SJCRH30 (cell line): Measurements from ENCODE around the gene ABCA2. TPM values are rescaled to one million over a fixed set of nuclear protein-coding genes. Genes with fewer than 3 reads are reported as not detected.
A peak's percentile ranks its signal among the peaks of the same experiment; 100 is the strongest.

ENCODE experiments used
- DNase-seq, 2 experiments: peaks; one replicate each; pipeline ENCODE4 v3.0.0-alpha.2; 2015 to 2020
- H3K27ac ChIP-seq: fragments of 250-450 bp; sonication (Bioruptor Pico); 2 replicates; pipeline ENCODE4 v1.5.1; 2020; ENCODE audit warnings: mild to moderate bottlenecking, moderate library complexity
- H3K27me3 ChIP-seq: fragments of 250-450 bp; sonication (Bioruptor Pico); 2 replicates; pipeline ENCODE4 v1.5.1; 2020; ENCODE audit warnings: mild to moderate bottlenecking, moderate library complexity
- H3K36me3 ChIP-seq: fragments of 250-450 bp; sonication (Bioruptor Pico); 2 replicates; pipeline ENCODE4 v1.5.1; 2020; ENCODE audit warnings: mild to moderate bottlenecking, moderate library complexity
- H3K4me1 ChIP-seq: fragments of 250-450 bp; sonication (Bioruptor Pico); 2 replicates; pipeline ENCODE4 v1.5.1; 2020; ENCODE audit warnings: mild to moderate bottlenecking, moderate library complexity
- H3K4me3 ChIP-seq: fragments of 250-450 bp; sonication (Bioruptor Pico); 2 replicates; pipeline ENCODE4 v1.5.1; 2020; ENCODE audit warnings: mild to moderate bottlenecking, moderate library complexity
- H3K9me3 ChIP-seq: fragments of 250-450 bp; sonication (Bioruptor Pico); replicated peaks from 2 replicates; pipeline ENCODE4 v1.5.1; 2020; ENCODE audit warnings: mild to moderate bottlenecking, moderate library complexity
- total RNA-seq: library from RNA; depleted of rRNA; stranded (reverse); fragments of >200 nt; shearing (Covaris generic); gene quantifications from 2 replicates; pipeline ENCODE4 v1.2.3, GENCODE V29; 2014

The ABCA2 gene
- total RNA-seq, 1 experiment from 2014 or later = 4.0 TPM

DNA sequence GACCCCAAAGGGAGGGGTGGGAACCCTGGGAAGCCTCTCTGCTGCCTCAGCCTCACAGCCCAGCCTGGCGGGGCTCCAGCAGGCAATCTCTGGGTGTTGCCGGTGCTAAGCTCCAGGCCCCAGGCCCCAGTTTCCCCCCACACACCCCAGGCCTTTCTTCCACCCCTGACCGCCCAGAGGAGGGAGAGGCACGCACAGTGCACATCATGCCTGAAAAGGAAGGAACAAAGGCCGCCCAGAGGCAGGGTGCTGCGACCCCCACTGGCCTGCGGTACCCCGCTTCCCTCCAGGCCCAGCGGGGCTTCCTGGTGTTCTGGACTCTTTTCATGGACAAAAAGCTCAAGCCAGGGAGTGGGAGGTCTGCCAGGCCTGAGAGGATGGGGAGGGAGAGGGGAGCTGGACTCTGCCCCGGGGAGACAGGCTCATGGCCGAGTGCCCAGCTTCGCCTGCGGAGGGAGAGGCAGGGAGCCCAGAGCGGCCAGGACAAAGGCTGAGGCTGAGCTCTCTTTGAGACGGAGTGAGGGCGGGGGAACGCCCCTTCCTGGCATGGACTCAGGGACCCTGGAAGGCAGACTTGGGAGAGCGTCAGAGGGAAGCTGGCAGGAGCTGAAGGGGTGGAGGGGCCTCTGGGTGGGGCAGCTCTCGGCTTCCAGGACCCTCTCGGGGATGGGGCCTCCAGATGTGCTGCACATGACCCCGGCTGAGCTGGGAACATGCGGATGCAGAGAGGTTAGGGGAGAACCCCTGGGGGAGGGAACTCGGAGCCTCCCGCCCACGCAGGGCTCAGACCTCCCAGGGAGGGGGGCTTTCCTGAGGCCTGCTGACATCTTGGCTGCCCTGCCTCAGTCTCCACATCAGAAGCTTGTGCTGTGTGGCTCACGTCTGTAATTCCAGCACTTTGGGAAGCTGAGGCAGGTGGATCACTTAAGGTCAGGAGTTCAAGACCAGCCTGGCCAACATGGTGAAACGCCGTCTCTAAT is 27.6 kb upstream of the ABCA2 start:
- Histone ChIP-seq H3K4me1 (peaks cover 55% of the 10 kb centered on the region), H3K36me3 (no peaks in the 10 kb centered on the region), H3K4me3 (peak overlapping the region; percentile 33), H3K27ac (peak overlapping the region; percentile 80), H3K27me3 (no peaks in the 10 kb centered on the region), H3K9me3 (no peaks in the 10 kb centered on the region)
- DNase-seq = peak; percentile 97 to 98

GRCh38 chr9:137054932-137055384 is 26.9 kb upstream of the ABCA2 start:
- no peak for DNase-seq
- H3K4me1 ChIP-seq = peaks cover 52% of the 10 kb centered on the region
- no peaks in the 10 kb centered on the region for H3K36me3 ChIP-seq
- no peaks in the 10 kb centered on the region for H3K27me3 ChIP-seq
- no peaks in the 10 kb centered on the region for H3K9me3 ChIP-seq
- H3K4me3 ChIP-seq = peak overlapping the region; percentile 33
- H3K27ac ChIP-seq = peak overlapping the region; percentile 80

GRCh38 chr9:137053944-137054931 is 26.2 kb upstream of the ABCA2 start, which contains the start of gene ENTPD2:
ENTPD2 (minus strand) TSS chr9:137054061; CDS start chr9:137053997, 64 bp downstream.
- no peaks in the 10 kb centered on the region for H3K9me3 ChIP-seq
- H3K27ac ChIP-seq = peak within 1 kb of the TSS; percentile 80
- H3K4me1 ChIP-seq = peaks cover 49% of the 10 kb centered on the region
- no peaks in the 10 kb centered on the region for H3K36me3 ChIP-seq
- DNase-seq = peak in 1 of 2 experiments; percentile 43
- peak within 1 kb of the TSS; percentile 33 for H3K4me3 ChIP-seq
- H3K27me3 ChIP-seq = no peaks in the 10 kb centered on the region

- DNase-seq = no peak
- no peaks in the 10 kb centered on the region for H3K9me3 ChIP-seq
- peaks cover 39% of the 10 kb centered on the region for H3K4me1 ChIP-seq
- H3K27ac ChIP-seq = no peak overlapping the region
- H3K4me3 ChIP-seq = no peak overlapping the region
- H3K27me3 ChIP-seq = no peaks in the 10 kb centered on the region
- H3K36me3 ChIP-seq = no peaks in the 10 kb centered on the region
Observed at GRCh38 chr9:137052998-137053943, 25.2 kb upstream of the ABCA2 start.

- Histone ChIP-seq H3K9me3 (no peaks in the 10 kb centered on the region), H3K27me3 (no peaks in the 10 kb centered on the region), H3K4me3 (no peak overlapping the region), H3K4me1 (peaks cover 32% of the 10 kb centered on the region), H3K36me3 (no peaks in the 10 kb centered on the region), H3K27ac (no peak overlapping the region)
- no peak for DNase-seq
Observed at GRCh38 chr9:137052293-137052692, 24.3 kb upstream of the ABCA2 start.

DNA sequence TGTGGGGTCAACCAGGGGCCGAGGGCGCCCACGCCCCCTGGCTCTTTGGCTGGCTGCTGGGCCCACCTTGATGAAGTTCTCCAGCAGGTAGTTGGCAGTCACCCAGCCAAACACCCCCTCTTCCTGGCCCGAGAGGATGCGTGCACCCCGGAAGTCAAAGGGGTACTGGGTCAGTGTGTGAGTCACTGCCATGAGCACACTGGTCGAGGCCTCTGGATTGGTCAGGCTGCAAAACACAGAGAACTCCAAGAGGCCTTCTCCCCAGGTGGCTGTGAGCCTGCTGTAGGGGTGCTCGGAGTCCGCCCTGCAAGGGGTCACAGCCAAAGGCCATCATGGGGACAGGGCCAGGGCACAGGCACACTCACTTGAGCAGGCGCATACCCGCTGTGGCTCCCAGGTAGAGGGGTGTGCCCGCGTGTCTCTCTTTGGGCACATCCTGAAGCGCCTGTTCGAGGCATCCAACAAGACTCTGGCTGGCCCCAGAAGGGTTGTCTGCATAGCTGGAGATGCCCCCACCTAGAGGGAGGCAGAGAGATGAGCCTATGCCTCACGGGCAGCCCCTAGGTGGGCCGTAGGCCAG is 23.2 kb upstream of the ABCA2 start:
- no peak overlapping the region for H3K27ac ChIP-seq
- no peaks in the 10 kb centered on the region for H3K36me3 ChIP-seq
- peaks cover 24% of the 10 kb centered on the region for H3K4me1 ChIP-seq
- DNase-seq = no peak
- H3K9me3 ChIP-seq = no peaks in the 10 kb centered on the region
- H3K27me3 ChIP-seq = peaks cover 2% of the 10 kb centered on the region
- no peak overlapping the region for H3K4me3 ChIP-seq

GRCh38 chr9:137050570-137050969 is 22.5 kb upstream of the ABCA2 start:
- Histone ChIP-seq H3K27ac (no peak overlapping the region), H3K4me1 (peaks cover 17% of the 10 kb centered on the region), H3K9me3 (no peaks in the 10 kb centered on the region), H3K36me3 (no peaks in the 10 kb centered on the region), H3K4me3 (no peak overlapping the region), H3K27me3 (peaks cover 5% of the 10 kb centered on the region)
- no peak for DNase-seq

DNA sequence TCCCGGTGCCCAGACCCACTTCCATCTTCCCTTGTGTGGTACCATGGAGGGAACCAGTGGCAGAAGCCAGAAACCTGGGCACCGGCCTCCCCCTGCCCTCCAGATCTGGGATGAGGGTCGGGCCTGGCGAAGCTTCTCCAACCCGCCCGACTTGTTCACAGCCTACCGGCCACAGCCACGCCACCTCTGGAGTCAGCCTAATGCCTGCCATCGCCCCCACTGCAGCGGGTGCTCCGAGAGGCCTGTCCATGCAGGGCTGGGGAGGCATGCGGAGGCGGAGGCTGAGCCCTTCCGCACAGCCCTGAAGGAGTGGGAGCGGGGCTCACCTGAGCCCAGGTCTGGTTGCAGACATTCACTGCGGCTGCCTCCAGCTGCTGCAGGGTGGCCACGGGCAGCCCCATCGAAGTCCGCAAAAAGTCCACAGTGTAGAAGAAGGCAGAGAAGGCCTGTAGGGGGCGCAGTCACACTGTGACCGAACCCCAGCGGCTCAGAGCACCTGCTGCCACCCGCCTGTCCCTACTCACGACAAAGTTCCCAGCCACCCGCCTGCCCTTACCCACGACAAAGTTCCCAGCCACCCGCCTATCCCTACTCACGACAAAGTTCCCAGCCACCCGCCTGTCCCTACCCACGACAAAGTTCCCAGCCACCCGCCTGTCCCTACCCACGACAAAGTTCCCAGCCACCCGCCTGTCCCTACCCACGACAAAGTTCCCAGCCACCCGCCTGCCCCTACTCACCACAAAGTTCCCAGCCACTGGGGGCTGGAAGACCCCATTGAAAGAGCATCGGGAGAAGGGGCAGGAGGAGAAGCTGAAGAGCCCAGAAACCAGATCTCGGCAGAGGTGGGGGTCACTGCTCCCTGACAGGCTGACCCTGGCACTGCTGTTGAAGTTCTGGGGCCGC is 21.8 kb upstream of the ABCA2 start:
- Histone ChIP-seq H3K36me3 (no peaks in the 10 kb centered on the region), H3K9me3 (no peaks in the 10 kb centered on the region), H3K4me1 (peaks cover 10% of the 10 kb centered on the region), H3K27ac (no peak overlapping the region), H3K4me3 (no peak overlapping the region), H3K27me3 (peaks cover 12% of the 10 kb centered on the region)
- peak; percentile 71 to 88 for DNase-seq

DNA sequence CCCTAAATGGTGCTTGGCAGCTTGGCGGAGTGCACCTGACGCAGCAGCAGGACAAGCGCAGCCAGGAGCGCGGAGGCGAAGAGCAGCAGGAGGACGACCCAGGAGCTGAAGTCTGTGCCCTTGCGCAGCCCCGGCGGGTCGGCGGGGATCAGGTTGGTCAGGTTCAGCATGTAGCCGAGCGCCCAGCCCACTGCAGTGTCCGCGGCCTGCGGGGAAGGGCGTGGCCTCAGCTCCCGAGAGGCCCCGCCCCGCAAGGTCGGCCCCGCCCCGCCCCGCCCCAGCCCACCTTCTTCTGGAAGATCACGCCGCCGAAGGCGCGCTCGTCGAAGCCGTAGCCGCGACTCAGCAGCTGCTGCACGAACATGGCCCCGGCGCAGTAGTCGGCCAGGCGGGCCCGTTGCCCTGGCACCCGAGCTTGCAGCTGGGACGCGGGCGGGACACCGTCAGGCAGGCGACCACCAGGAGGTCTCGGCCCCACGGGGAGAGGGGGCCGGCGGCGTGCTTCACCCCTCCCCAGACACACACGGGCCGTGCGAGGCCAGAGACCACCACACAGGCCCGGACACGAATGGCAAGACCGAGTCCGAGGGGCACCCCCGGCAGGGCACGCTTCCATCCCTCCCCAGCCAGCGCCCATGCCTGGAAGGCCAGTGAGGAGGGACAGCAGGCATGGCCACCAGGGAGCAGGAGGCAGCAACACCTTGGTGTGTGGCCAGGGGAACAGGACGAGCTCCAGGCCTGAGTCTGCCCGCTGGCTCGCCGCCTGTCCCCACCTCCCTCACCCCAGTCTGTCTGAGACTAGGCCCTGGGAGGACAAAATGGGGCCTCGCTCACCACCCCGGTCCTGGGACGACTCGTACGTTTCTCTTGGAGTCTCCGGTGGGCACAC is 20.9 kb upstream of the ABCA2 start:
- H3K27me3 ChIP-seq = peaks cover 21% of the 10 kb centered on the region
- H3K4me1 ChIP-seq = peaks cover 10% of the 10 kb centered on the region; the same call in 1 of the 2 replicates
- H3K36me3 ChIP-seq = no peaks in the 10 kb centered on the region
- no peaks in the 10 kb centered on the region for H3K9me3 ChIP-seq
- DNase-seq = no peak
- no peak overlapping the region for H3K27ac ChIP-seq
- H3K4me3 ChIP-seq = no peak overlapping the region

- Histone ChIP-seq H3K27me3 (peaks cover 31% of the 10 kb centered on the region), H3K4me3 (peak within 1 kb of the TSS; percentile 41)
Observed at GRCh38 chr9:137046088-137046787, 18.2 kb upstream of the ABCA2 start, which contains the start of gene NPDC1. NPDC1 (minus strand) TSS chr9:137046177; CDS start chr9:137045989, 188 bp downstream.

More at GRCh38 chr9:137046088-137046787, 18.2 kb upstream of the ABCA2 start, which contains the start of gene NPDC1:
- H3K36me3 ChIP-seq = no peaks in the 10 kb centered on the region
- DNase-seq = peak; percentile 83 to 88
- peaks cover 11% of the 10 kb centered on the region; the same call in 1 of the 2 replicates for H3K4me1 ChIP-seq
- no peak within 1 kb of the TSS for H3K27ac ChIP-seq
- no peaks in the 10 kb centered on the region for H3K9me3 ChIP-seq
